HG03439 (cell line): ENCODE results near the gene GPR15LG.
"Not testable (repeated sequence)": the region's sequence is repeated elsewhere in the genome, so short reads cannot be mapped to it uniquely, and the experiment has no call there.

ENCODE experiments used
- ATAC-seq: cut with Tn5 transposase; IDR thresholded peaks from one replicate; pipeline ENCODE4 v1.9.1; 2021; ENCODE audit warnings: mild to moderate bottlenecking, moderate library complexity; ENCODE audit not compliant: unreplicated experiment

The GPR15LG gene

GRCh38 chr10:84164442-84164841, 9.2 kb upstream of the GPR15LG start:
- no peak for ATAC-seq

GRCh38 chr10:84166620-84167288, 6.8 kb upstream of the GPR15LG start:
- peak; percentile 49 for ATAC-seq

- ATAC-seq, result not testable (repeated sequence)
These were observed 6.3 kb upstream of the GPR15LG start for GRCh38 chr10:84167289-84167653.

GRCh38 chr10:84168382-84168781, 5.2 kb upstream of the GPR15LG start:
- ATAC-seq, result not testable (repeated sequence)

GRCh38 chr10:84171237-84171636, 2.4 kb upstream of the GPR15LG start:
- ATAC-seq, result not testable (repeated sequence)

- ATAC-seq, result peak; percentile 18
These were observed 1.7 kb upstream of the GPR15LG start for GRCh38 chr10:84171700-84172466.

GRCh38 chr10:84172467-84173356, 889 bp upstream of the GPR15LG start:
- ATAC-seq, result peak; percentile 53

GRCh38 chr10:84175436-84175835, 1.8 kb downstream of the GPR15LG start:
- no peak for ATAC-seq

GRCh38 chr10:84176351-84176750, 2.8 kb downstream of the GPR15LG start:
- ATAC-seq, result no peak

GRCh38 chr10:84176836-84177474, 3.4 kb downstream of the GPR15LG start:
- no peak for ATAC-seq

GRCh38 chr10:84177541-84178141, 4.0 kb downstream of the GPR15LG start:
- no peak for ATAC-seq

GRCh38 chr10:84178160-84178609, 4.6 kb downstream of the GPR15LG start:
- no peak for ATAC-seq

- peak; percentile 92 for ATAC-seq
These were observed 5.6 kb downstream of the GPR15LG start for GRCh38 chr10:84179059-84179710.

- not testable (repeated sequence) for ATAC-seq
These were observed 6.8 kb downstream of the GPR15LG start for GRCh38 chr10:84180386-84180785.

GRCh38 chr10:84181631-84182030, 8.0 kb downstream of the GPR15LG start:
- ATAC-seq, result no peak

GRCh38 chr10:84184517-84184916, 10.9 kb downstream of the GPR15LG start:
- no peak for ATAC-seq

GRCh38 chr10:84185526-84186175, 12.1 kb downstream of the GPR15LG start:
- ATAC-seq, result no peak

- no peak for ATAC-seq
These were observed 15.2 kb downstream of the GPR15LG start for GRCh38 chr10:84188815-84189214.

GRCh38 chr10:84190621-84191020, 17.0 kb downstream of the GPR15LG start:
- ATAC-seq, result no peak
